RPMI7951 (cell line): ENCODE measurements around the gene KIFC3. TPM values are rescaled to one million over a fixed set of nuclear protein-coding genes. Genes with fewer than 3 reads are reported as not detected.
"Not testable (repeated sequence)": the region's sequence is repeated elsewhere in the genome, so short reads cannot be mapped to it uniquely, and the experiment has no call there.

Experiments
- DNase-seq: peaks from one replicate; pipeline ENCODE4 v3.0.0-alpha.2; 2012; ENCODE audit warnings: low read depth
- total RNA-seq: library from RNA; depleted of rRNA; stranded (reverse); fragments of >200 nt; shearing (Covaris generic); gene quantifications from 2 replicates; pipeline ENCODE4 v1.2.3, GENCODE V29; 2014

Gene KIFC3
- total RNA-seq, 1 experiment from 2014 or later, result 49.3 TPM

DNA sequence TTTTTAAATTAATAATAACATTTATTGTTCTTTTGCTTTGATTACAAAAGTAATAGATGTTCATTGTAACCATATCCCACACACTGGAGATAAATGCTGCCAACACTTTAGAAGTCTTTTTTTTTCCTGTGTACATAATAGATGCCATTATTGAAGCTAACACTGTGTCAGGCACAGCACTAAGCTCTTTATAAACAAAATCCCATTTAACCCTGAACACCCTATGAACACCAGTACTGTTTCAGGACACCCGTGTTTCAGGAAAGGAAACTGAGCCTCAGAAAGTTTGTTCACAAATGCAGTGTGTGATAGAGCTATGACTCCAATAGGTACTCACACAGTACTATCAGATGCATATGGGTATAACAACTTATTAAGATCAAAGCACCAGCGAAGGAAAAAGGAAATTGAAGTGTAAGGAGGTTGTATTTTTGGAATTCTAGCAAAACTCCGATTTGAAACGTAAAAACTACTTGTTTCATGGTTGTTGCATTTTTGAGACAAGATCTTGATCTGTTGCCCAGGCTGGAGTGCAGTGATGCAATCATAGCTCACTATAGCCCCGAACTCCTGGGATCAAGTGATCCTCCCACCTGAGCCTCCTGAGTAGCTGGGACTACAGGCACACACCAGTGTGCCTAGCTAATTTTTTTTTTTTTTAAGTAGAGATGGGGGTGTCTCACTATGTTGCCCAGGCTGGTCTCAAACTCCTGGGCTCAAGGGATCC is 2.0 kb upstream of the KIFC3 start:
- DNase-seq, result no peak

DNA sequence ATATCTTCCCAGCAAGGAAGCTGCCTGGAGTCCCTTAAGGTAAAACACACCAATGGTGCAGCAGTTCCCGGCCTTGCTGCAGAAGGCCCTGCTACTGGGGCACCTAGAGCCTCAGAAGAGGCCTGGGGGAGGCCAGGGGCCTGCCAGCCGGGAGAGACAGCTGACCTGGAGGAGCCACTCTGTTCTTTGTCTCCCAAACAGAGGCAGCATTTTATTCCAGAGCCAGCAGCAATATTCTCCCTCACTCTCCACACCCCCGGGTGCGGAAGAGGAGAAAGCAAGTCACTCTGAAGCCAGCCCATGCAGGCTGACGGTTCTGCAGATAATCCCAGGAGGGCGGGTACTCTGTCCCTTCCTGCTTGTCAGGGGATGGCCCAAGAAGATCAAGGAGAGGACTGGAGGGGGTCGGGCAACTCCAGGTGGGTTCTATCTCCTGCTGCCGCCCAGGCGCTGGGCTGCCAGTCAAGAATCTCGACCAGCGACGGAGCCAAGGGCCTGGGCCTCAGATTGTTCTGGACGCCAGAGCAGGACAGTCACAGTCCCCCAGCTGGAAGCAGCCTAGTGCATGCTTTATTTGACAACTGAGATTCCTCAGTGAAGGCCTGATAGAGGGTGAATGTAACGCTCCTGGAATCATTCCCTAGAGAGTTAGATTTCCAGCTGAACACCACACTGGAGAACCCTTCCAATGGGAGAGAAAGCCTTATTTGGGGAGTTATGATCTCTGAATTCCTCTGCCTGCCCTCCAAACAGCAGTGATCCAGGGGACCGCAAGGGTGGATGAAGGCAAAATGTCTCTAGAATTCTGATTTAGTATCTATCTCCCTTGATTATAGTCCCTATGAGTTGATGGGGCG is 1.1 kb upstream of the KIFC3 start:
- peak; percentile 37 for DNase-seq

DNA sequence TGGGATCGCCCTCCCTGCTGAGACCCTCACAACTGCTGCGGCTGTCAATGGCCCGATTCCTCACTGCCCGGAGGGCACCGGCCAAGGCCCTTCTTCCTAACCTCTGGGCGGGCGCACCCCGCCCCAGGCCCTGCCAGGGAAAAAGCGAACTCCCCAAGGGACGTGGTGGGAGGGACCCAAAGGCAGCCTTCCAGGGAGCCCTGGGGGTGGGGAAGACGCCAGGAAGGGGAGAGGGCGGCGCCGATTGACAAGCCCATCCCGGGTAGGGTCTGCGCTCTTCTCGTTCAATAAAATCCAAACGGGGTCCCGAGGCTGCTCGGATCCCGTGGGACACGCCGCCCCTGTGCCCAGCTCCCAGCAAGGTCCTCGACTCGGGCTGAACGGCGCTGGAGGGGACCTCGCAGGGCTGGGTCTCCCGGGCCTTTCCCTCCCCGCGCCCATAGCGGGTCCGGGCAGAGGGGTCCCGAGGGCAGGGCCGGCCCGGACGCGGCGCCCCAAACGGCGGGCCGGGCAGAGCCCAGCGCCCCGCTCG is 416 bp downstream of the KIFC3 start:
- peak; percentile 58 for DNase-seq

- peak; percentile 76 for DNase-seq
Observed at GRCh38 chr16:57801098-57801808, 1.0 kb downstream of the KIFC3 start.

DNA sequence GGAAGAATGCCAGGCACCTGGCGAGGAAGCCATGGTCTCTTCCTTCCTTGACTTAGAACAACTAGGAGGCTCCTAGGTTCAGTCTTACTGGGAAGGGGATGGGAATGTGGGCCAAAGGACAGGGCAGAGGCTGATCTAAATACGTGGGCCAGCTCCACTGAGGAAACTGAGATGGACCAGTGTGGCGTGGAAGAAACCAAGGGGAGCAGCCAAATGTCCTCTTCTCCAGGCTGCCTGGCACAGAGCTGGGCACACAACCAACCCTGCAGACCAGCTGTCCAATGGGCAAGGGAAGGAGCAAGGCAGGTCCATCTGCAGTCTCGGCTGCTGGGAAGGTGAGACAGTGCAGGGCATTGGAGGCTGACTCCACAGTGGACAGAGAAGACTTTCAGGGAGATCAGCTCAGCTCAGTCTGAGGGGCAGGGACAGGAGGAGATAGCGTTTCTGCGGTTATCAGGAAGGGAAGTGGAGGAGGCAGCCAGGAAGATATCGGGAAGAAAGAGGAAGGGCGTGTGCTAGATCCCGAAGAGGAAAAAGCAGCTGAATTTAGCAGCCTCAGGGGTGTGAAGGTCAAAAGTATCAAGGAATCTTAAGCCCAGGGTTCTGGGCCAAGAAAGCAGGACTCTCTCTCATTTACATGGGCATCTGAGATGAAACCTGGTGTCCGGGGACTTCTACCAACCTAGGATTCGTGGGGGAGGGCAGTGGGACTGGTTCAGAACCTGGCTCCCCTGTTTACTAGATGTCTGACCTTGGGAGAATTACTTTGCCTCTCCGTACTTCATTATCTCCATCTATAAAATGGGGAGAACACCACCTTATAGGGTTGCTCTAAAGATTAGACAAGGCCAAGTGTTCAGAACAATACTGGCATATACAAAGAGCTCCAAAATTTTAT is 1.8 kb downstream of the KIFC3 start:
- peak; percentile 63 for DNase-seq

GRCh38 chr16:57799600-57800199 is 2.6 kb downstream of the KIFC3 start:
- no peak for DNase-seq

DNA sequence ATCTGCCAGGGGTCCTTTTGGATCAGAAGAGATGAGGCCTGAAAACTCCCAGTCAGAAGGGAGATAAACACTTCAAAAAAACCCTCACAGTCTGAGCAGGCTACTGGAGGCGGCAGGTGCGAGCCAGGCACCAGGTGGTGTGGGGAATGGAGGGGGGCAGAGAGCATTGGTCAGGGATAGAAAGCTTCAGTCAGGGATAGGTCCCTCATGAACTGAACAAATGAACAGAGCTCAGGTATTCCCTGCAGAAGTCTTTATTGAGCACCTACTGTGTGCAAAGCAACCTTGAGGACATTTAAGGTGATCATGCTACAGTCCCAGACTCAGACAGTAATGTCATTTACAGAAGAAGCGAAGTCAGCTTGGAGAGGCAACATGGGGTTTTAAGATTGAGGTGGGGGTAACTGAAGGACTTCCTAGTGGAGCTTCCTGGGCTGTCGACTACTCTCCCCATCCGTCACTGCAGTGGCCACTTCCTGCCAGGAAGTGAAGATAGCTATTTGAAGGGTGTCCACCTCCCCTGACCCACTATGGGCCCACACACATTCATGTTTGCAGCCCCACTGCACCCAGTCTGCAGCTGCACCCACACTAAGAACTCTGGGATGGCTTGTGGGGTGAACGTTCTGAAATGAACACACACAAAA is 3.2 kb downstream of the KIFC3 start:
- DNase-seq, result no peak

- DNase-seq, result no peak
Observed at GRCh38 chr16:57798267-57798810, 4.0 kb downstream of the KIFC3 start.

- DNase-seq, result no peak
Observed at GRCh38 chr16:57797526-57798266, 4.6 kb downstream of the KIFC3 start.

- DNase-seq, result no peak
Observed at GRCh38 chr16:57797216-57797525, 5.1 kb downstream of the KIFC3 start.

- not testable (repeated sequence) for DNase-seq
Observed at GRCh38 chr16:57796014-57796413, 6.3 kb downstream of the KIFC3 start.

DNA sequence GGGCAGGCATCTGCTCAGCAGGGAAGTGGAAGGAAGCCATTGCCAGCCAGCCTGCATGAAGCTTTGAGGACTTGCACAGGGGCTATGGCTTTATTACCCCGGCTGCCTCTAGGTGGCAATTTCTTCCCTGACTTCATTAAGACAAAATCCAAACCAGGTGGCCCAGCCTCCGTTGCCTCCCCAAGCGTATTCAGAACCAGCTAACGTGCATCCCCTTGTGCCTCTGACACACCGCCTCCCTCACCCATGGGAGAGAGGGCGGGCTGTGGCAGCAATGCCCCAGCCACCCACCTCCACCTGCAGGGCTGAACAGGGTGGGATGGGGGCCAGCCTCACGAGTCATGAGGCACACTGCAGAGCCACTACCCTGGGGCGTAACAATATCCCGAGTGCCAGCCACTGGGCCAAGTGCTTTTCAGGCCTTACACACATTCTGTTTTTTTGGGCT is 6.8 kb downstream of the KIFC3 start:
- peak; percentile 50 for DNase-seq

DNA sequence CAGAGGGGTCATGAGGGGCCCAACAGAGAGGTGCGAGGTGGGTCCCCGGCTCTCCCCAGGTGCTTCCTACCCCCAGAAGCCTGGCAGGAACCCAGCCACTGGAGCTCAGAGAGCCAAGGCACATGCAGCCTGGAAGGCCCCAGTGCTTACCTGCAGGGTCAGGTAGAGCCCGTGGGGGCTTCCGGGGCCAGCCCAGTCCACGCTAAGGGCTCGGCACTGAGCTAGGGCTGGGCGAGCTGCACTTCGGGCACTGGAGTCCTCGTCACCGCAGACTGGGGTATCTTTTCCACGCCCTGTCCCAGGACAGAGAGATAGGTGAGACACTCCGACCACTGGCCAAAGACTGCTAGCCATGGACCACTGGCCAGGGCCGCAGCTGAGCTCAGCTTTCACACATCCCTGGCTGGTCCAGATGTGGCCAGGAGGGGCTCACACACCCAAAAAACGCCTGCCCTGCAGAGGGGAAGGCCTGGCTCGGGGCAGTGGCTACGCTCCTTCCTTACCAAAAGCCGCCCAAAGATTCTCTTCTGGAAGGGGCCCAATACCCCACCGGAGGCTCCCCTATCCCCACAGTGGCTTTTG is 7.4 kb downstream of the KIFC3 start:
- DNase-seq, result no peak

- peak; percentile 47 for DNase-seq
Observed at GRCh38 chr16:57791893-57792461, 10.3 kb downstream of the KIFC3 start.

- DNase-seq, result peak; percentile 84
Observed at GRCh38 chr16:57791195-57791892, 10.9 kb downstream of the KIFC3 start.

GRCh38 chr16:57788951-57789350 is 13.3 kb downstream of the KIFC3 start:
- DNase-seq, result no peak

DNA sequence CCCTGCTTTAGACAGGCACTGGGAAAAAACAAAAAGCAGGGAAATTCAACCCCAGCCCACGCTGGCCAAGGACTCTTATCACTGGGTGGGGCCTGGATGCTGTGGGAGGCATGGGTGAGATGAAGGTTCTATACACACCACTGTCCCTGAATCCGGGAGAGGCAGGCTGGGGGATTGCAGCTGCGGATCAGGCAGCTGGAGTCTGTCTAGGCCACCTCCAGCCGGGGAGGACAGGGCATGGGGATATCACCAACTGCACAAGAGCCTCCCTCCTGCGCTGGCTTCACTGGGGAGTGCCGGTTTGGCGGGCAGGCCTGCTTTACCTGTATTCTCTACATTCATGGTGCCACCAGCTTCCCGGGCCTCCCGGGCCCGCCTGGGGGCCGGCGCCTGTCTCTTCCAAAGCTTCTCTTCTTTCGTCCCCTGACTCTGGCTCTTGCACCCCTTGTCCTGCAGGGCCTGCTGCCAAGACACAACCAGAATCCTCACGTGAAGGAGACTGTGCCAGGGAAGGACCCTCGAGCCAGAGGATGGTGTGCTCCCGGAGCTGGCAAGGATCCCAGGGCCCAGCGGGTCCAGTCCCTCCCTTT is 13.9 kb downstream of the KIFC3 start:
- DNase-seq, result no peak

GRCh38 chr16:57787519-57787905 is 14.8 kb downstream of the KIFC3 start:
- no peak for DNase-seq
